Endothelial cell of umbilical vein (primary cell): Measurements from ENCODE around the gene FOSL2.

ENCODE experiments used
- EZH2 ChIP-seq: IDR thresholded peaks from 2 replicates; pipeline ENCODE4 v1.6.1; 2012; ENCODE audit warnings: borderline replicate concordance, low read depth, mild to moderate bottlenecking, moderate library complexity, low read length, inconsistent platforms; ENCODE audit not compliant: severe bottlenecking
- POLR2A ChIP-seq: IDR thresholded peaks from 2 replicates; pipeline ENCODE4 v1.6.1; 2012; ENCODE audit warnings: low read depth, mild to moderate bottlenecking, control low read depth, low read length
- TF ChIP-seq, protein P1 (sequence below), 2 donors: IDR thresholded peaks; 1 replicate in 1 of 2; 2 replicates in 1 of 2; pipeline ENCODE4 v1.5.1; 2011; ENCODE audit warnings: low read length in 2 of 2, mild to moderate bottlenecking in 2 of 2, moderate library complexity in 2 of 2, control low read depth in 1 of 2, inconsistent platforms in 1 of 2, low read depth in 1 of 2; ENCODE audit not compliant: insufficient read depth in 1 of 2; ENCODE audit errors: extremely low read depth in 1 of 2

DNA sequence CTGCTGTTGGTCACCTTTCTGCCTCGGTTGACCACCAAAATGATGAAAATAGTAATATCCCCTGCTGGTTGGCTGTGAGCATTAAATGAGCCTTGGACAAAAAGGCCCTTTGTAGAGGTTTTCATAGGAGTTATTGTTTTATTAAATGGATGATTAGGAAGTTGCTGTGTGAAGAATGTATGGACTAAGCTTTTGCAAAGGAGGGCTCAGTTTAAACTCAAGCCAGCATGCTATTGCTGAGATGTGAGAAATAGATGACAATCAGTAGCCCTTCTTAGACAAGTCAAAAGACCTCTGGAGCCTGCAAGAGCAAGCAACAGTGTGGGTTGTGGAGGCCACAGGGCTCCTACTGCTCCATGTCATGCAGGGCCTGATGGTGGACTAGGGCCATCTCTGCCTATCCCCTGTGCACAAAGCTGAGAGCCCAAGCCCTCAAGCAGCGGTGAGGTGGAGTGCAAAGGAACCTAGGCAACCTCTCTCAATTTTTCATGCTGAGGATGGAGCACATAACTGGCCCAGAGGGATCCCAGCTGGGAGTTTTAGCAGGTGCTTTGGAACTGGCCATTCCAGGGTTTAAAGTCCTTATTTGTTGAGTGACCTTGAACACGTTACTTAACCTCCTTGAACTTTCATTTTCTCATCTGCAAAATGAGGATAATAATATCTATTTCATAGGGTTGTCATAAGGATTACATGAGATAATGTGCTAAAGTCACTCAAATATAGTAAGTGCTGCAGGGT lies 37.1 kb downstream of the FOSL2 start:
- TF ChIP-seq, protein P1, sequence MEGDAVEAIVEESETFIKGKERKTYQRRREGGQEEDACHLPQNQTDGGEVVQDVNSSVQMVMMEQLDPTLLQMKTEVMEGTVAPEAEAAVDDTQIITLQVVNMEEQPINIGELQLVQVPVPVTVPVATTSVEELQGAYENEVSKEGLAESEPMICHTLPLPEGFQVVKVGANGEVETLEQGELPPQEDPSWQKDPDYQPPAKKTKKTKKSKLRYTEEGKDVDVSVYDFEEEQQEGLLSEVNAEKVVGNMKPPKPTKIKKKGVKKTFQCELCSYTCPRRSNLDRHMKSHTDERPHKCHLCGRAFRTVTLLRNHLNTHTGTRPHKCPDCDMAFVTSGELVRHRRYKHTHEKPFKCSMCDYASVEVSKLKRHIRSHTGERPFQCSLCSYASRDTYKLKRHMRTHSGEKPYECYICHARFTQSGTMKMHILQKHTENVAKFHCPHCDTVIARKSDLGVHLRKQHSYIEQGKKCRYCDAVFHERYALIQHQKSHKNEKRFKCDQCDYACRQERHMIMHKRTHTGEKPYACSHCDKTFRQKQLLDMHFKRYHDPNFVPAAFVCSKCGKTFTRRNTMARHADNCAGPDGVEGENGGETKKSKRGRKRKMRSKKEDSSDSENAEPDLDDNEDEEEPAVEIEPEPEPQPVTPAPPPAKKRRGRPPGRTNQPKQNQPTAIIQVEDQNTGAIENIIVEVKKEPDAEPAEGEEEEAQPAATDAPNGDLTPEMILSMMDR (IDR thresholded peaks at IDR 0.05; ENCODE audit: extremely low read depth in 1 of 2, insufficient read depth in 1 of 2, low read depth in 1 of 2, low read length in 2 of 2): no peak
- no peak for TF ChIP-seq EZH2
- no peak for TF ChIP-seq POLR2A
